HG02852 (cell line): ENCODE data around the gene ANP32A.

Source experiments
- ATAC-seq: cut with Tn5 transposase; IDR thresholded peaks from one replicate; pipeline ENCODE4 v1.9.1; 2021; ENCODE audit warnings: mild to moderate bottlenecking, moderate library complexity; ENCODE audit not compliant: unreplicated experiment

Gene ANP32A

GRCh38 chr15:68821190-68821840, 620 bp upstream of the ANP32A start:
- peak; percentile 10 for ATAC-seq

- no peak for ATAC-seq
Observed at GRCh38 chr15:68819495-68820294, 1.0 kb downstream of the ANP32A start.

- no peak for ATAC-seq
Observed at GRCh38 chr15:68818769-68819494, 1.8 kb downstream of the ANP32A start.

- no peak for ATAC-seq
Observed at GRCh38 chr15:68818066-68818768, 2.5 kb downstream of the ANP32A start.

DNA sequence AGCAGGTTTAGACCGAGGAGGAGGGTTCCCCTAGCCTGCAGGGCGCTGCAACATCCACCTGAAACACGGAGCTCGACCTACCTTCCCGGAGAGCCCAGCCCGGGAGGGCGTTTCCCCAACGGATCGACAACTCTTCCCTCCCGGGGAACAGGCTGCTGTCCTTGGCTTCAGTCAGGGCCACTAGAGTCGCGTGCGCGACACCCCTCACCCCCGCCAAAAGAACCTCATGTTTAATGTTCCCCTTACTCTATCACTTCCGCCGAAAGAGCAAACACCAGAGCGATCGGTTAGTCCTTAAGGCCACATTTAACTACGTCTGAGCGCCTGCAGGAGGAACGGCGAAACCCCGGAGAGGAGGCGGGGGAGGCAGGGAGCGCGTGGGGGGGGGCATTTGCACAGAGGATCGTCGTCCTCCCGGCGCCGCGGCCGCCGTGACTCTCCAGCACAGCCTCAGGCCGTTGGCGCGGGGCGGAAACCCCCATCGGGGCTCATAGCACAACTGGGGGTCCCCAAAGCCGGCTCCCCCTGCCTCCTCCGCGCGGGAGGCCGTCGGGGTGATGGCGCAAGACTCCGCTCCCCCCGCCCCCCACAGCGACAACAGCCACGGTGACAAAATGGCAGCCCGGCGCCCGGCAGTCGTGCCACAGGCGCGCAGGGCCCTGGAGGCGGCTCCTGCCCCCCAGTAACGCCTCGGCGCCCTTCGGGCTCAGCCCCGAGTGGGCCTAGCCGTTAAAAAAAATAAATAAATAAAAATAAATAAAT, 3.2 kb downstream of the ANP32A start:
- no peak for ATAC-seq

GRCh38 chr15:68816795-68817303, 3.8 kb downstream of the ANP32A start:
- no peak for ATAC-seq

- ATAC-seq: no peak
Observed at GRCh38 chr15:68816158-68816557, 4.5 kb downstream of the ANP32A start.

DNA sequence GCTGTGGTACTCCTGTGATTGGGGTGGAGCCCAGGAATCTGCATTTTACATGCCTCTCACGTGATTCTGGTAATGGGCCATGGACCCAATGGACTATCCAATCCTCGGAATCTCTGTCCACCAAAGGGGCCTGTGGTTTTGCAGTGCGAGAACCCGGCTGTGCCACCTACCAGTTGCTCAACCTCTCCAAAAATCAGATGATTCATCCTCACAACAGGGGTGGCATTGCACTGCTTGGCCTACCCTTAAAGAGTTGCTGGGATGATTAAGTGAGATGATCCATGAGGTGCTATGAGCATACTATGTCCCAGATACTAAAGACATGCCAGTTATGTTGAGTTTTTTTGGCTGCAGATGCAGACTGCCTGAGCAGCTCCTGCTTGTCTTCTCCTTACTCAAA, 5.1 kb downstream of the ANP32A start:
- ATAC-seq: no peak

DNA sequence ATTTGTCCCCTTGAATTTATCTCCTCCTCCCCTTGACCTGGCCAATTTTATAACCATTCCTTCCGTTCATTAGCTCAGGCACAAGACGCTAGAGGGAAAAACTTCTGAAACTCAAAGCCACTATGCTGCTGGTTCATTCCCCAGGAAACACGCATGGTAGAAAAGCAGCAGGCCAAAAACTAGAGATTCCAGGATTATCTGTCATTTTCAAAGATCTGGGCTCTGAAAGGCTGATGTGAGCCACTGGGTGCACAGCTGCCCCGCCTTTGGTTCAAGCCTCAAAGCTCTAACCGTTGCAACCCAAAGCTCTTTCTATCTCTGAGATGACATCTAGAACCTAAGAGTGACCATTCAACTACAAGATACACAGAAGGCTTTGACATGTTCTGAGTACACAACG, 6.1 kb downstream of the ANP32A start:
- ATAC-seq: no peak

- ATAC-seq: no peak
Observed at GRCh38 chr15:68812597-68813431, 7.9 kb downstream of the ANP32A start.

DNA sequence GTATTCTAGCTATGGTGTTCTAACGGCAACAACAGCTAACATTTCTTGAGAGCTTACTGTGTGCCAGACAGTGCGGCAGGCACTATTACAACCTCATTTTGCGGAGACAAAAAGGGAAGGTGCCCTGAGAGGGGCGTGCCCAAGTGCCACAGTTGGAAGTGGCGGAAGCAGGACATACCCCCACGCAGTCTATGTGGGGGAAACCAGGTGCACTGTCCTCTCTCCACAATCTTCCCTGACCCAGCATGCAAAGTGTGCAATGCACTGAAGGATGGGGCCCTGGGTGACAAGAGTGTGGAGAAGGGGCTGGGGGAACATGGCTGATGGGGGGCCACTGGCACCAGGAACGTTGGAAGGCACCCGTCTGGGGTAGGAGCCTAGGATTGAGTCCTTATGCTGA, 8.6 kb downstream of the ANP32A start:
- ATAC-seq: no peak

DNA sequence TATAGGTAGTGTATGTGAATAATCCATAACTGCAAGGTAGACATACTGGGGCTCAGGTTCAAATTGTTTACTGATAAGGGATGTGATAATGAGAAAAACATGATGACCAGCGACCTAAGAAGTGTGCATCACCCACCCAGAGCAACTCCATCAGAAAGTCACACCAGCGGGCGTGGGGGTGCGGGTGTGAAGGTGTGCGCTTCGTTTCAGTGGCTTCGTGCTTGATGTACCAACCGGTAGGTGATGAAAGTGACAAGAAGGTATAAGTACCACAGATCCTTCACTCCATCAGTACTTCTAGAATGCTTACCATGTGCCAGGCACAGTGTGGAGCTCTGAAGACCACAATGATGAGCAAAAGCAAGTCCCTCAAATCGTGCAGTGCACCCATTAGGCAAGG, 11.2 kb downstream of the ANP32A start:
- no peak for ATAC-seq

DNA sequence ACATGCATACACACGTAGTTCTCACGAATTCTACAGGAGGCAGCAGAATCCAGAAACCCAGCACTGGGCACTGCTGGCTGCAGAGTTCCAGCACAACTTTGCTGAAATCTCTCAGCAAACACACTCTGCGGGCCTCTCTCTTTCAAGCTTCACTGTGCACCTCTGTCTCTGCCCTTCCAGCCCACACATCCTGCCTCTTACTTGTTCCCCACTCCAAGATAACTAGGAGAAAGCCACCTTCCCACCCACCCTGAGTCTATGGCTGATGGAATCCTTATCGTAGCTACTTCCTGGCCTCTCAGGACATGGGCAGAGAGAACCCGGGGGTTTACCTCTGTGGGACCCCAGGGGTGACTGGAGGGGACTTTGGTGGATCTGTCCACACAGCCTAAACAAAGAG, 11.9 kb downstream of the ANP32A start:
- ATAC-seq: no peak

DNA sequence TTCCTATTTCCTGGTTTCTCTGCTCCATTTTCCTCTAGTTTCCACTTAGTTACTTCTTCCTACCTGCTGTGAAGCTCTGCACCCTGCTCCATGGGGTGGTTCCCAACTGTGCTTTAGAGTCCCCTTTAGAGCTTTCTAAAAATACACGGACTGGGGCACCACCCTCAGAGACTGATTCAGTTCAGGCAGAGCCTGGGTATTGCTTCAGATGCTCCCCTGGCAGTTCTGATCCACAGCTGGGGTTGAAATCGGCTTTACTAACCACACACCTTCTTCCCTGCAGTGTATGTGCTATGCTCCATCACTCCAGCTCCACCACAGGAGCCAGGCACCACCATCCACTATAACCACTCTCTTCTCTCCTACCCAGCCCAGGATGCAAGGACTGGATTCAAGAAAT, 12.6 kb downstream of the ANP32A start:
- no peak for ATAC-seq

DNA sequence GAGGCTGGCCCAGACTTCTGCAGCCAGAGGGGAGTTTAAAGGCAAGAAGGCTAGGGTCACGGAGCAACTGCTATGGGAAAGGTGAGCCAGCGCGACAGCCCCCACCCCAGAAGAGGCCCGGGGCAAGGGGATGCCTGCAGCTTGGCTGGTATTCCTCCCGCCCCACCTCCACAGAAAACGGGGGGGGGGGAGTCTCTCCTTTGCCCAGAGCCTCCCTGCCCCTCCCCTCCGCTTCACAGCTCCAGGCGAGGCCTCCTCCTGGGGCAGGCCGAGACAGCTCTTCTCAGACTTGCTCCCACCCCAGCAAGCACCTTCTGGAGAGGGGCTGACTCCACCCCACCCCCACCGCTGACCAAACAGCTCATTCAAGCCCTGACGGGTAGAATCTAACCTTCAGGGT, 13.4 kb downstream of the ANP32A start:
- no peak for ATAC-seq

DNA sequence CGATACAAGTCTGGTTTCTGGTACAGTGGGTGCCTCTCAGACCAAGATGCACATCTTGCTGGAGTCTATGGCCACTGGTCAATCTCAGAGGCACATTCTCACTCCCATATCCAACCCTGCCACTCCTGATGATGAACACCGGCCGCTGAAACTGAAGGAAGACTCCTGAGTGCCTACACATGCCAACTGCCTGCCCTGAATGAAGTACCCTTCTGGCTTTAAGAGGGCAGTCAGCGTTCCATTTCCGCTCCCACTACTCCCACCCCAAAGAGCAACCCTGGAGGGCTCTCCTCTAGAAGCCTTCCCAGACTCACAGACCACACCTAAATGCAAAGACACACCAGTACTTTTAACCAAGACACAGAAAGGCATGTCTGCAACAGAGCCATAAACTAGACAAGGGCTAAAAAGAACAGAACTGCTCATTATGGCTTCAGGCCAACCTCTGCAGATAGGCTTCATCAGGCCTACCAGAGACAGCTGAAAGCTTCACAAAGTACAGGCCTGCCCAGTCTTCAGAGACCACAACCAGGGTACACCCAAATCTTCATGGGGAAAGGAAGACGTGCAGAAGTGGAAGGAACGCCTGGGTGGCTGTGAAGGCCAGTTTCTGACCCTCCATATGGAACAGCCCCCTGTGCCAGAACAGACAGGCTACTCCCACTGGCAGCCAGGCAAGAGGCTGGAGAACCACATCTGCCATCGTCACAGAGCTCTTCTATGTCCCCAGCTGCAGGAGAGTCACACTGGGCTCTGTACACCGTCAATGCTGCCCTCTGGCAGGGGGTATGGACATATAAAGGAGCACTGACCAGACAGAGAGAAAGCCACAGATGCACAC, 14.3 kb downstream of the ANP32A start:
- ATAC-seq: no peak

GRCh38 chr15:68802373-68802772, 18.3 kb downstream of the ANP32A start:
- no peak for ATAC-seq

DNA sequence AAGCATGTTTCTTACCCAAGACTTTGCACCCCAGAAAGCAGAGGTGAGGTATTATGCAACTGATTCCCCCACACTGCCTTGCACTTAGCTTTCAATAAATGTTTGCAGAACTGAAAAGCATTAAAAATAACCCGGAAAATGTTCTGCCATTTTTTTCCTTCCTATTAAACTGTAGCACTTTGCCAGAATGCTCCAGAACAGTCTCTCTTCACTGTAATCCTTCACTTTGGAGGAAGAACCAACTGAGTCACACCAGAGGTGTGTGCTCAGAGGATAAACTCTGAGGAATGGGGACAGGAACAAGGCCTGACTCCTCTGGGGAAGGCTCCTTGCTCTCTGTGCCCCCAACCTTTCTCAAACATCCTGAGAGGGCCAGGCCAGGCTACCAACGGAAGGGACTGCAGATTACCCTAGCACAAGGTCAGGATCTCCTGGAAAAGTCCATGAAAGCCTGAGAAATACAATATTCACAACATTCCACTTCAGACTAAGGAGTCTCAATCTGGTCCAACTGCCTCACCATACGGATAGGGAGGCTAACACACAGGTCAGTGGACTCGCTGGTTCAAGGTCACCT, 19.0 kb downstream of the ANP32A start:
- no peak for ATAC-seq
